K562 (cell line): Measurements from ENCODE around the gene SAMM50. TPM values are rescaled to one million over a fixed set of nuclear protein-coding genes. Genes with fewer than 3 reads are reported as not detected.

Source experiments
- ATAC-seq: fragments of 200-7000 bp; cut with Tn5 transposase; 3 replicates; pipeline ENCODE4 v1.9.1; 2020; ENCODE audit warnings: moderate library complexity
- BruUV-seq: library from RNA; stranded (reverse); fragments of 400-500 nt; replicated peaks from 2 replicates; lab custom pipeline; 2021; lab: Mats Ljungman, UMichigan
- CTCF ChIA-PET: fragments of 300-600 bp; formaldehyde crosslinking; extraction: SDS; loops from one replicate; lab custom pipeline; 2021; ENCODE audit warnings: low intra/inter-chr PET ratio; lab: Yijun Ruan, JAX
- POLR2A ChIA-PET: fragments of 300-600, 350-650 bp; sonication (Branson Sonifier 250); formaldehyde crosslinking; extraction: SDS; loops from one replicate; lab custom pipeline; 2021; ENCODE audit warnings: antibody characterized with exemption, inconsistent platforms; lab: Yijun Ruan, JAX
- DNase-seq, 4 experiments: peaks; one replicate each; pipeline versions ENCODE4 v3.0.0 to v3.0.0-alpha.2; 2011 to 2018; ENCODE audit warnings: low spot score in 3 of 4, mixed read lengths in 3 of 4; ENCODE audit errors: extremely low read depth in 1 of 4
- FAIRE-seq: peaks from 2 replicates; lab custom pipeline; 2011; peaks lifted over from hg19 to GRCh38; lab: Jason Lieb, UNC
- H2AFZ ChIP-seq: 2 replicates; pipeline ENCODE4 v1.6.0; 2011; ENCODE audit warnings: low read depth, low read length, control low read depth, inconsistent platforms
- H3K27ac ChIP-seq: fragments of 200-600 bp; 3 replicates; pipeline ENCODE4 v1.8.0; 2011; ENCODE audit warnings: low read depth, mild to moderate bottlenecking, control low read depth, inconsistent platforms, low read length, moderate library complexity, mixed read lengths; ENCODE audit errors: extremely low read depth
- H3K27me3 ChIP-seq, 2 experiments: fragments of 300-600 bp in 1 of 2; 2 replicates in 1 of 2; 3 replicates in 1 of 2; pipeline versions ENCODE4 v1.6.0 to v1.8.0; 2011; ENCODE audit warnings: inconsistent platforms in 2 of 2, low read length in 2 of 2, mild to moderate bottlenecking in 1 of 2, mixed read lengths in 1 of 2, moderate library complexity in 1 of 2; ENCODE audit not compliant: control insufficient read depth in 2 of 2, insufficient read depth in 2 of 2
- H3K36me3 ChIP-seq: fragments of 300-600 bp; 3 replicates; pipeline ENCODE4 v1.8.0; 2011; ENCODE audit warnings: mild to moderate bottlenecking, low read length, inconsistent platforms; ENCODE audit not compliant: control insufficient read depth, insufficient read depth
- H3K4me1 ChIP-seq, 2 experiments: fragments of 200-600 bp in 1 of 2; replicated peaks in 1 of 2; 2 replicates in 1 of 2; 3 replicates in 1 of 2; pipeline versions ENCODE4 v1.5.1 to v1.8.0; 2011; ENCODE audit warnings: inconsistent platforms in 2 of 2, low read length in 2 of 2, mild to moderate bottlenecking in 1 of 2, mixed read lengths in 1 of 2, moderate library complexity in 1 of 2; ENCODE audit not compliant: control insufficient read depth in 2 of 2, insufficient read depth in 2 of 2
- H3K4me2 ChIP-seq: 2 replicates; pipeline ENCODE4 v1.6.1; 2011; ENCODE audit warnings: low read length, control low read depth, inconsistent platforms, mixed read lengths; ENCODE audit not compliant: insufficient read depth
- H3K4me3 ChIP-seq: fragments of 200-600 bp; sonication (generic), shearing (Covaris generic); 2 replicates; pipeline ENCODE4 v1.5.1; 2016; ENCODE audit warnings: control low read depth, inconsistent platforms
- H3K79me2 ChIP-seq: fragments of 200-600 bp; 3 replicates; pipeline ENCODE4 v1.8.0; 2011; ENCODE audit warnings: low read length, inconsistent platforms; ENCODE audit not compliant: control insufficient read depth, insufficient read depth
- H3K9ac ChIP-seq, 2 experiments: 2 replicates each; pipeline versions ENCODE4 v1.6.0 to v1.6.1; 2011; ENCODE audit warnings: low read depth in 2 of 2, low read length in 2 of 2, control low read depth in 1 of 2, inconsistent platforms in 1 of 2, mild to moderate bottlenecking in 1 of 2, mixed read lengths in 1 of 2; ENCODE audit not compliant: insufficient read depth in 1 of 2
- H3K9me1 ChIP-seq: one replicate; pipeline ENCODE4 v1.6.0; 2011; ENCODE audit warnings: inconsistent platforms, mild to moderate bottlenecking, low read length, moderate library complexity; ENCODE audit not compliant: control insufficient read depth, insufficient read depth
- H3K9me3 ChIP-seq: replicated peaks from 2 replicates; pipeline ENCODE4 v1.5.1; 2011; ENCODE audit warnings: low read depth, low read length, inconsistent platforms; ENCODE audit not compliant: control insufficient read depth, insufficient read depth
- H4K20me1 ChIP-seq: replicated peaks from 2 replicates; pipeline ENCODE4 v1.6.1; 2011; ENCODE audit warnings: low read length, inconsistent platforms, mixed read lengths; ENCODE audit not compliant: control insufficient read depth, insufficient read depth
- EP300 ChIP-seq: IDR thresholded peaks from 2 replicates; pipeline ENCODE4 v1.6.1; 2012; ENCODE audit warnings: low read length, improper control_type of control experiment
- ETV6 ChIP-seq, 3 experiments: fragments of 150-350 bp in 1 of 3; sonication (generic) in 1 of 3; formaldehyde crosslinking in 1 of 3; IDR thresholded peaks; 2 replicates each; pipeline versions ENCODE4 v1.6.1 to v1.8.0; 2014 to 2022; ENCODE audit warnings: borderline replicate concordance in 2 of 3, low read depth in 2 of 3, antibody characterized with exemption in 1 of 3, low read length in 1 of 3, mild to moderate bottlenecking in 1 of 3, missing genetic modification reagents in 1 of 3
- HINFP ChIP-seq: fragments of 450-650 bp; conservative IDR thresholded peaks from 2 replicates; pipeline ENCODE4 v1.6.1; 2016; ENCODE audit warnings: missing genetic modification characterization, low read depth, mild to moderate bottlenecking, control low read depth, missing compliant biosample characterization
- HNRNPH1 ChIP-seq: fragments of 200-400 bp; formaldehyde crosslinking; optimal IDR thresholded peaks from 2 replicates; pipeline ENCODE3; 2017; ENCODE audit warnings: low read depth, mild to moderate bottlenecking, low read length, moderate library complexity
- ILK ChIP-seq: fragments of 450-650 bp; IDR thresholded peaks from 2 replicates; pipeline ENCODE4 v1.6.1; 2016; ENCODE audit warnings: missing genetic modification characterization, low read depth, mild to moderate bottlenecking, missing compliant biosample characterization, moderate library complexity, borderline replicate concordance
- KLF10 ChIP-seq: fragments of 250-450 bp; sonication (Bioruptor Pico); IDR thresholded peaks from 2 replicates; pipeline ENCODE4 v1.6.1; 2021; ENCODE audit warnings: matching md5 sums
- MAFK ChIP-seq: IDR thresholded peaks from 2 replicates; pipeline ENCODE4 v1.6.1; 2011; ENCODE audit warnings: low read length, improper control_type of control experiment
- NUFIP1 ChIP-seq: fragments of 450-650 bp; IDR thresholded peaks from 2 replicates; pipeline ENCODE4 v1.6.1; 2018; ENCODE audit not compliant: partially characterized antibody
- PATZ1 ChIP-seq: fragments of 250-450 bp; sonication (Bioruptor Pico); IDR thresholded peaks from 2 replicates; pipeline ENCODE4 v1.5.0; 2020; ENCODE audit warnings: mild to moderate bottlenecking, borderline replicate concordance
- ZNF584 ChIP-seq: fragments of 200-800 bp; sonication (Bioruptor generic); IDR thresholded peaks from 2 replicates; pipeline ENCODE4 v1.6.1; 2016; ENCODE audit warnings: low read depth, mild to moderate bottlenecking, missing genetic modification characterization, missing compliant biosample characterization
- WGBS: fragments of 100-300 bp; shearing (Covaris generic); methylation state at CpG from one replicate; pipeline ENCODE4 v1.1.6; 2016; ENCODE audit warnings: low coverage, mixed read lengths; ENCODE audit not compliant: insufficient coverage; ENCODE audit errors: missing lambda C conversion rate; 5-methylcytosine and 5-hydroxymethylcytosine counted together
- in situ Hi-C: fragments of 300-500 bp; cut with MboI; formaldehyde crosslinking; loops from 4 replicates; pipeline ENCODE4 v1.15.0; 2018; ENCODE audit warnings: inconsistent platforms, mixed read lengths
- intact Hi-C: fragments of 100-400 bp; cut with micrococcal nuclease; formaldehyde crosslinking; loops from 2 replicates; pipeline ENCODE4 v1.14.2; 2022
- polyA plus RNA-seq, 8 experiments: library from polyadenylated mRNA; depleted of rRNA in 4 of 8; stranded (reverse) in 5 of 8; unstranded in 3 of 8; fragments of >200 nt; fragmentation: Nextera tagmentation in 2 of 8; fragmentation: Illumina TruSeq in 1 of 8; extraction: Ambion mirVana in 2 of 8; extraction: Trizol in 1 of 8; gene quantifications; 2 replicates each; pipeline versions ENCODE4 v1.2.1 to v1.2.3, GENCODE V29; 2011 to 2014; ENCODE audit warnings: inconsistent platforms in 1 of 8, missing spikeins in 1 of 8
- total RNA-seq, 7 experiments: library from RNA; depleted of rRNA in 6 of 7; stranded (reverse); fragments of >200 nt in 6 of 7; fragmentation: Illumina TruSeq in 2 of 7; extraction: Trizol in 2 of 7; gene quantifications; 2 replicates each; pipeline versions ENCODE4 v1.2.1 to v1.2.3, GENCODE V29; 2011 to 2021; ENCODE audit warnings: low replicate concordance in 1 of 7
- TF ChIP-seq, protein P1 (sequence below): fragments of 250-450 bp; sonication (Bioruptor Pico); IDR thresholded peaks from 2 replicates; pipeline ENCODE4 v1.8.0; 2022; ENCODE audit warnings: inconsistent platforms
- TF ChIP-seq, protein P2 (sequence below): sonication (generic); formaldehyde crosslinking; IDR thresholded peaks from 2 replicates; pipeline ENCODE4 v1.8.1; 2023; ENCODE audit warnings: mild to moderate bottlenecking, missing genetic modification reagents, moderate library complexity
- TF ChIP-seq, protein P3 (sequence below): sonication (generic); formaldehyde crosslinking; IDR thresholded peaks from 2 replicates; pipeline ENCODE4 v1.4.0; 2020; ENCODE audit warnings: mild to moderate bottlenecking, missing genetic modification reagents

Gene SAMM50
- total and polyA plus RNA-seq, 9 of the 15 experiments (the other 6 are each of a cell fraction or from before 2014, with no cell fraction given) = 14.6 to 49.3 (median 38.1) TPM

DNA sequence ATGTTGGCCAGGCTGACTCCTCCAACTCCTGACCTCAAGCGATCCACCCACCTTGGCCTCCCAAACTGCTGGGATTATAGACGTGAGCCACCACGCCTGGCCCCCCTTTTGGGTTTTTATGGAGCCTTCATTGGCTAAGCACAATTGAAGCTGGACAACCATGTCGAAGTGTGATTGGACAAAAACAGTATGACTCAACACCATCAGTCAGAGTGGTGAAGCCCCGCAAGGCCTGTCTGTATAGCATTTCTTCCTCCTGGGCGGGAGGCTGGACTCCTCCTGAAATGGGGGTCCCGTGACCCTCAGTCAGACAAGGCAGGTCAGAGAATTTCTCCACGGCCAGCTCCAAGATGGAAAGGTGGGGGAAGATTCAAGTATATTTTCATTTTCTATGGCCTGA is 65.7 kb downstream of the SAMM50 start:
- Histone ChIP-seq H3K4me3 (no peak overlapping the region), H3K79me2 (peaks cover 44% of the 10 kb centered on the region), H3K9ac (no peak overlapping the region), H3K9me1 (no peaks in the 10 kb centered on the region), H3K4me1 (peaks cover 10 to 37% of the 10 kb centered on the region in 2 experiments; a peak in 4 of 5 replicates), H2AFZ (no peak overlapping the region), H3K27me3 (no peaks in the 10 kb centered on the region), H3K9me3 (no peaks in the 10 kb centered on the region), H3K4me2 (peak overlapping the region; percentile 75), H4K20me1 (no peaks in the 10 kb centered on the region), H3K36me3 (no peaks in the 10 kb centered on the region), H3K27ac (no peak overlapping the region; the same call in 2 of the 3 replicates)
- WGBS = 55% methylated on average over 6 of the region's 8 CpGs
- CTCF ChIA-PET = no interaction called here
- intact Hi-C loops (no loop called here), in situ Hi-C loops (no loop called here)
- POLR2A ChIA-PET = interaction anchor here (0.7 kb wide), 1 partner anchor 12 kb away, joined by 3 read pairs; no protein-coding TSS in a partner anchor
- TSS peak; percentile 53 for BruUV-seq
- FAIRE-seq (no peak), ATAC-seq (no peak), DNase-seq (peak; percentile 31 to 60 (median 42))
- no peak for TF ChIP-seq EP300
- TF ChIP-seq HNRNPH1 = no peak
- no peak for TF ChIP-seq HINFP
- no peak for TF ChIP-seq KLF10 (CRISPR knock-in tag)
- TF ChIP-seq, protein P1, sequence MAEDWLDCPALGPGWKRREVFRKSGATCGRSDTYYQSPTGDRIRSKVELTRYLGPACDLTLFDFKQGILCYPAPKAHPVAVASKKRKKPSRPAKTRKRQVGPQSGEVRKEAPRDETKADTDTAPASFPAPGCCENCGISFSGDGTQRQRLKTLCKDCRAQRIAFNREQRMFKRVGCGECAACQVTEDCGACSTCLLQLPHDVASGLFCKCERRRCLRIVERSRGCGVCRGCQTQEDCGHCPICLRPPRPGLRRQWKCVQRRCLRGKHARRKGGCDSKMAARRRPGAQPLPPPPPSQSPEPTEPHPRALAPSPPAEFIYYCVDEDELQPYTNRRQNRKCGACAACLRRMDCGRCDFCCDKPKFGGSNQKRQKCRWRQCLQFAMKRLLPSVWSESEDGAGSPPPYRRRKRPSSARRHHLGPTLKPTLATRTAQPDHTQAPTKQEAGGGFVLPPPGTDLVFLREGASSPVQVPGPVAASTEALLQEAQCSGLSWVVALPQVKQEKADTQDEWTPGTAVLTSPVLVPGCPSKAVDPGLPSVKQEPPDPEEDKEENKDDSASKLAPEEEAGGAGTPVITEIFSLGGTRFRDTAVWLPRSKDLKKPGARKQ (CRISPR knock-in tag) = no peak
- TF ChIP-seq, protein P2, sequence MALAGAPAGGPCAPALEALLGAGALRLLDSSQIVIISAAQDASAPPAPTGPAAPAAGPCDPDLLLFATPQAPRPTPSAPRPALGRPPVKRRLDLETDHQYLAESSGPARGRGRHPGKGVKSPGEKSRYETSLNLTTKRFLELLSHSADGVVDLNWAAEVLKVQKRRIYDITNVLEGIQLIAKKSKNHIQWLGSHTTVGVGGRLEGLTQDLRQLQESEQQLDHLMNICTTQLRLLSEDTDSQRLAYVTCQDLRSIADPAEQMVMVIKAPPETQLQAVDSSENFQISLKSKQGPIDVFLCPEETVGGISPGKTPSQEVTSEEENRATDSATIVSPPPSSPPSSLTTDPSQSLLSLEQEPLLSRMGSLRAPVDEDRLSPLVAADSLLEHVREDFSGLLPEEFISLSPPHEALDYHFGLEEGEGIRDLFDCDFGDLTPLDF (CRISPR knock-in tag) = no peak
- no peak for TF ChIP-seq ETV6 (IDR thresholded peaks at IDR 0.05; ENCODE audit: borderline replicate concordance in 1 of 2, low read depth in 2 of 2, low read length in 1 of 2)
- TF ChIP-seq ETV6 (CRISPR knock-in tag; IDR thresholded peaks at IDR 0.05; ENCODE audit: borderline replicate concordance) = no peak
- TF ChIP-seq ZNF584 (CRISPR knock-in tag) = no peak
- no peak for TF ChIP-seq PATZ1 (CRISPR knock-in tag)
- TF ChIP-seq ILK = no peak
- TF ChIP-seq MAFK = no peak
- TF ChIP-seq, protein P3, sequence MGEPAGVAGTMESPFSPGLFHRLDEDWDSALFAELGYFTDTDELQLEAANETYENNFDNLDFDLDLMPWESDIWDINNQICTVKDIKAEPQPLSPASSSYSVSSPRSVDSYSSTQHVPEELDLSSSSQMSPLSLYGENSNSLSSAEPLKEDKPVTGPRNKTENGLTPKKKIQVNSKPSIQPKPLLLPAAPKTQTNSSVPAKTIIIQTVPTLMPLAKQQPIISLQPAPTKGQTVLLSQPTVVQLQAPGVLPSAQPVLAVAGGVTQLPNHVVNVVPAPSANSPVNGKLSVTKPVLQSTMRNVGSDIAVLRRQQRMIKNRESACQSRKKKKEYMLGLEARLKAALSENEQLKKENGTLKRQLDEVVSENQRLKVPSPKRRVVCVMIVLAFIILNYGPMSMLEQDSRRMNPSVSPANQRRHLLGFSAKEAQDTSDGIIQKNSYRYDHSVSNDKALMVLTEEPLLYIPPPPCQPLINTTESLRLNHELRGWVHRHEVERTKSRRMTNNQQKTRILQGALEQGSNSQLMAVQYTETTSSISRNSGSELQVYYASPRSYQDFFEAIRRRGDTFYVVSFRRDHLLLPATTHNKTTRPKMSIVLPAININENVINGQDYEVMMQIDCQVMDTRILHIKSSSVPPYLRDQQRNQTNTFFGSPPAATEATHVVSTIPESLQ (CRISPR knock-in tag) = no peak
- no peak for TF ChIP-seq NUFIP1
